DMS53 treated with DMSO at 0.1 percent for 48 hours (cell line): Measurements from ENCODE around the gene COL5A3.
"Not testable (repeated sequence)": the region's sequence is repeated elsewhere in the genome, so short reads cannot be mapped to it uniquely, and the experiment has no call there.

Experiments
- DNase-seq: peaks from one replicate; lab custom pipeline; 2025; ENCODE audit not compliant: unreplicated experiment; lab: John Stamatoyannopoulos, UW

Gene COL5A3

GRCh38 chr19:9940778-9941177 is 69.5 kb downstream of the COL5A3 start:
- no peak for DNase-seq

- no peak for DNase-seq
These were observed 70.9 kb downstream of the COL5A3 start for GRCh38 chr19:9939301-9939913.

GRCh38 chr19:9937001-9937411 is 73.3 kb downstream of the COL5A3 start:
- DNase-seq, result no peak

GRCh38 chr19:9936326-9937000 is 73.8 kb downstream of the COL5A3 start, which contains the start of gene OLFM2:
Gene OLFM2 (minus strand): TSS chr19:9936515. CDS start chr19:9936366, 149 bp downstream.
- DNase-seq, result no peak

- no peak for DNase-seq
These were observed 74.6 kb downstream of the COL5A3 start for GRCh38 chr19:9935506-9936325.

- no peak for DNase-seq
These were observed 76.0 kb downstream of the COL5A3 start for GRCh38 chr19:9934132-9934950.

GRCh38 chr19:9932835-9933234 is 77.5 kb downstream of the COL5A3 start:
- no peak for DNase-seq

- no peak for DNase-seq
These were observed 78.7 kb downstream of the COL5A3 start for GRCh38 chr19:9931629-9932028.

- DNase-seq, result no peak
These were observed 86.9 kb downstream of the COL5A3 start for GRCh38 chr19:9923440-9923839.

- not testable (repeated sequence) for DNase-seq
These were observed 87.4 kb downstream of the COL5A3 start for GRCh38 chr19:9922782-9923379.

- no peak for DNase-seq
These were observed 93.0 kb downstream of the COL5A3 start for GRCh38 chr19:9917321-9917720.

- no peak for DNase-seq
These were observed 93.6 kb downstream of the COL5A3 start for GRCh38 chr19:9916719-9917118.

- peak; percentile 27 for DNase-seq
These were observed 95.7 kb downstream of the COL5A3 start for GRCh38 chr19:9914315-9915207.

- DNase-seq, result no peak
These were observed 96.3 kb downstream of the COL5A3 start for GRCh38 chr19:9914001-9914314.

GRCh38 chr19:9913237-9914000 is 96.9 kb downstream of the COL5A3 start:
- no peak for DNase-seq

- no peak for DNase-seq
These were observed 97.6 kb downstream of the COL5A3 start for GRCh38 chr19:9912551-9913236.

- no peak for DNase-seq
These were observed 98.6 kb downstream of the COL5A3 start for GRCh38 chr19:9911524-9912185.

GRCh38 chr19:9910625-9911024 is 99.7 kb downstream of the COL5A3 start:
- no peak for DNase-seq
